HepG2 (cell line): Measurements from ENCODE around the gene SRXN1. TPM values are rescaled to one million over a fixed set of nuclear protein-coding genes. Genes with fewer than 3 reads are reported as not detected.

Experiments
- ATAC-seq: fragments of 200-7000 bp; cut with Tn5 transposase; 3 replicates; pipeline ENCODE4 v1.9.1; 2020; ENCODE audit warnings: mild to moderate bottlenecking, moderate library complexity
- BruUV-seq: library from RNA; stranded (reverse); fragments of 400-500 nt; replicated peaks from 2 replicates; lab custom pipeline; 2021; lab: Mats Ljungman, UMichigan
- CTCF ChIA-PET: fragments of 300-600 bp; formaldehyde crosslinking; extraction: SDS; loops from one replicate; lab custom pipeline; 2021; ENCODE audit warnings: low total read pairs, inconsistent platforms, low intra/inter-chr PET ratio; lab: Yijun Ruan, JAX
- POLR2A ChIA-PET: fragments of 350-600 bp; sonication (Branson Sonifier 250); formaldehyde crosslinking; loops from one replicate; lab custom pipeline; 2020; ENCODE audit warnings: antibody characterized with exemption, inconsistent platforms; lab: Yijun Ruan, JAX
- DNase-seq: peaks from one replicate; pipeline ENCODE4 v3.0.0-alpha.2; 2015; ENCODE audit warnings: low spot score
- FAIRE-seq: peaks from 3 replicates; lab custom pipeline; 2011; peaks lifted over from hg19 to GRCh38; lab: Jason Lieb, UNC
- H2AFZ ChIP-seq: one replicate; pipeline ENCODE4 v1.6.1; 2011; ENCODE audit warnings: low read length, inconsistent platforms
- H3K27ac ChIP-seq: fragments of 300-600 bp; 3 replicates; pipeline ENCODE4 v1.8.0; 2011; ENCODE audit warnings: mixed run types, mild to moderate bottlenecking, mixed read lengths, low read length, inconsistent platforms; ENCODE audit not compliant: insufficient read depth; ENCODE audit errors: extremely low read length
- H3K27me3 ChIP-seq, 2 experiments: fragments of 200-600 bp in 1 of 2; 2 replicates in 1 of 2; 3 replicates in 1 of 2; pipeline versions ENCODE4 v1.6.0 to v1.8.0; 2011; ENCODE audit warnings: low read length in 2 of 2, mild to moderate bottlenecking in 2 of 2, moderate library complexity in 2 of 2, inconsistent platforms in 1 of 2; ENCODE audit not compliant: insufficient read depth in 2 of 2, control insufficient read depth in 1 of 2
- H3K36me3 ChIP-seq, 2 experiments: fragments of 200-600 bp in 1 of 2; replicated peaks in 1 of 2; 2 replicates in 1 of 2; 3 replicates in 1 of 2; pipeline versions ENCODE4 v1.5.1 to v1.8.0; 2011; ENCODE audit warnings: low read length in 2 of 2, inconsistent platforms in 1 of 2; ENCODE audit not compliant: insufficient read depth in 2 of 2, control insufficient read depth in 1 of 2
- H3K4me1 ChIP-seq: 2 replicates; pipeline ENCODE4 v1.5.1; 2012; ENCODE audit warnings: low read length, inconsistent platforms; ENCODE audit not compliant: insufficient read depth
- H3K4me2 ChIP-seq: 2 replicates; pipeline ENCODE4 v1.6.0; 2011; ENCODE audit warnings: low read depth, low read length, inconsistent platforms
- H3K4me3 ChIP-seq, 3 experiments: fragments of 200-600 bp in 1 of 3; sonication (generic), shearing (Covaris generic) in 1 of 3; replicated peaks in 1 of 3; 2 replicates each; pipeline ENCODE4 v1.5.1; 2011 to 2016; ENCODE audit warnings: low read length in 3 of 3, inconsistent platforms in 2 of 3, low read depth in 2 of 3, mild to moderate bottlenecking in 2 of 3, control low read depth in 1 of 3, mixed read lengths in 1 of 3; ENCODE audit not compliant: insufficient read depth in 1 of 3
- H3K79me2 ChIP-seq: one replicate; pipeline ENCODE4 v1.6.1; 2011; ENCODE audit warnings: low read length, inconsistent platforms; ENCODE audit not compliant: insufficient read depth
- H3K9ac ChIP-seq: 2 replicates; pipeline ENCODE4 v1.6.0; 2011; ENCODE audit warnings: mild to moderate bottlenecking, low read depth, low read length, inconsistent platforms; ENCODE audit not compliant: insufficient read depth
- H3K9me3 ChIP-seq: 2 replicates; pipeline ENCODE4 v1.5.1; 2012; ENCODE audit warnings: mild to moderate bottlenecking, low read length
- H4K20me1 ChIP-seq: 2 replicates; pipeline ENCODE4 v1.6.0; 2011; ENCODE audit warnings: inconsistent platforms, mild to moderate bottlenecking, low read length, moderate library complexity; ENCODE audit not compliant: insufficient read depth
- MAZ ChIP-seq, 2 experiments: sonication (generic) in 1 of 2; formaldehyde crosslinking in 1 of 2; IDR thresholded peaks; 2 replicates each; pipeline versions ENCODE4 v1.5.0 to v1.6.1; 2012 to 2020; ENCODE audit warnings: low read depth in 2 of 2, mild to moderate bottlenecking in 2 of 2, borderline replicate concordance in 1 of 2, improper control_type of control experiment in 1 of 2, low read length in 1 of 2, missing genetic modification reagents in 1 of 2, moderate library complexity in 1 of 2
- TOPORS ChIP-seq: sonication (generic); formaldehyde crosslinking; IDR thresholded peaks from 2 replicates; pipeline ENCODE4 v1.8.0; 2023; ENCODE audit warnings: mild to moderate bottlenecking, missing genetic modification reagents
- ZBTB42 ChIP-seq: sonication (generic); formaldehyde crosslinking; IDR thresholded peaks from 2 replicates; pipeline ENCODE4 v1.5.0; 2020; ENCODE audit warnings: mild to moderate bottlenecking, missing genetic modification reagents
- ZBTB7B ChIP-seq: sonication (generic); formaldehyde crosslinking; IDR thresholded peaks from 2 replicates; pipeline ENCODE4 v1.4.0; 2020; ENCODE audit warnings: missing genetic modification reagents
- ZNF446 ChIP-seq: sonication (generic); formaldehyde crosslinking; IDR thresholded peaks from 2 replicates; pipeline ENCODE4 v1.5.0; 2020; ENCODE audit warnings: mild to moderate bottlenecking, missing genetic modification reagents
- ZNF557 ChIP-seq: sonication (generic); formaldehyde crosslinking; IDR thresholded peaks from 2 replicates; pipeline ENCODE4 v1.4.0; 2020; ENCODE audit warnings: missing genetic modification reagents
- ZNF768 ChIP-seq: sonication (generic); formaldehyde crosslinking; IDR thresholded peaks from 2 replicates; pipeline ENCODE4 v1.4.0; 2020; ENCODE audit warnings: missing genetic modification reagents
- WGBS: methylation state at CpG from one replicate; pipeline ENCODE4 v1.1.6; 2017; ENCODE audit warnings: low lambda C conversion rate; 5-methylcytosine and 5-hydroxymethylcytosine counted together
- in situ Hi-C: cut with HindIII; loops from 2 replicates; pipeline ENCODE4 v1.10.0; 2017; ENCODE audit warnings: low pct_unique_long_range_greater_than_20kb; ENCODE audit not compliant: extremely low pct_ligation_motif_present
- intact Hi-C: fragments of 100-400 bp; cut with micrococcal nuclease; formaldehyde crosslinking; loops from one replicate; pipeline ENCODE4 v1.10.0; 2022; ENCODE audit not compliant: unreplicated experiment
- polyA plus RNA-seq, 8 experiments: library from polyadenylated mRNA; depleted of rRNA in 3 of 8; stranded (reverse) in 7 of 8; unstranded in 1 of 8; fragments of >200 nt; fragmentation: Illumina TruSeq in 4 of 8; extraction: Trizol in 4 of 8; gene quantifications; 2 replicates each; pipeline versions ENCODE4 v1.2.1 to v1.2.3, GENCODE V29; 2011 to 2016; ENCODE audit warnings: low read depth in 4 of 8, missing spikeins in 1 of 8, mixed read lengths in 1 of 8; ENCODE audit not compliant: insufficient read depth in 1 of 8
- total RNA-seq, 5 experiments: library from RNA; depleted of rRNA; stranded (reverse); fragments of >200 nt; fragmentation: Illumina TruSeq; extraction: Trizol; gene quantifications; 2 replicates each; pipeline ENCODE4 v1.2.3, GENCODE V29; 2016; ENCODE audit warnings: low read depth in 1 of 5

Gene SRXN1
- total and polyA plus RNA-seq, 2 of the 13 experiments (the other 11 are each of a cell fraction or from before 2014, with no cell fraction given) = 29.9 to 87.7 TPM

- TF ChIP-seq MAZ (IDR thresholded peaks at IDR 0.05; ENCODE audit: borderline replicate concordance, low read depth, low read length) = no peak
- TF ChIP-seq MAZ (CRISPR knock-in tag; IDR thresholded peaks at IDR 0.05; ENCODE audit: low read depth) = no peak
- no peak for TF ChIP-seq TOPORS
- TF ChIP-seq ZNF446 = no peak
- TF ChIP-seq ZBTB7B (CRISPR knock-in tag) = no peak
- TF ChIP-seq ZNF557 (CRISPR knock-in tag) = no peak
These were observed 52.3 kb downstream of the SRXN1 start (continued) for GRCh38 chr20:600736-601135.

GRCh38 chr20:600141-600540 lies 52.9 kb downstream of the SRXN1 start:
- Histone ChIP-seq H3K9ac (no peak overlapping the region), H3K27me3 (peaks cover 9 to 33% of the 10 kb centered on the region in 2 experiments; a peak in 4 of 5 replicates), H3K4me1 (no peaks in the 10 kb centered on the region), H3K36me3 (no peaks in the 10 kb centered on the region), H4K20me1 (no peaks in the 10 kb centered on the region), H3K4me2 (no peak overlapping the region), H3K79me2 (no peaks in the 10 kb centered on the region), H3K9me3 (no peaks in the 10 kb centered on the region), H2AFZ (no peak overlapping the region), H3K4me3 (no peak overlapping the region), H3K27ac (no peak overlapping the region)
- ATAC-seq (no peak), DNase-seq (no peak), FAIRE-seq (no peak)
- WGBS = 81% methylated on average over 2 of the region's 2 CpGs
- no peak for TF ChIP-seq ZBTB42
- peak; percentile 94 for TF ChIP-seq ZNF768 (CRISPR knock-in tag)
- no TSS peak for BruUV-seq
- in situ Hi-C loops (no loop called here), intact Hi-C loops (no loop called here)
- ChIA-PET CTCF (no interaction called here), POLR2A (no interaction called here)
